Stimulated activated CD4-positive, alpha-beta T cell treated with anti-CD3 and anti-CD28 coated beads, TNF-alpha, amount 100 ng/mL, for 24 hours (primary cell): ENCODE measurements around the gene IYD.
A peak's percentile ranks its signal among the peaks of the same experiment; 100 is the strongest.

Experiments
- DNase-seq, 3 experiments: peaks; one replicate each; pipeline ENCODE4 v3.0.0-alpha.2; 2020; ENCODE audit warnings: low read depth in 3 of 3

IYD gene

DNA sequence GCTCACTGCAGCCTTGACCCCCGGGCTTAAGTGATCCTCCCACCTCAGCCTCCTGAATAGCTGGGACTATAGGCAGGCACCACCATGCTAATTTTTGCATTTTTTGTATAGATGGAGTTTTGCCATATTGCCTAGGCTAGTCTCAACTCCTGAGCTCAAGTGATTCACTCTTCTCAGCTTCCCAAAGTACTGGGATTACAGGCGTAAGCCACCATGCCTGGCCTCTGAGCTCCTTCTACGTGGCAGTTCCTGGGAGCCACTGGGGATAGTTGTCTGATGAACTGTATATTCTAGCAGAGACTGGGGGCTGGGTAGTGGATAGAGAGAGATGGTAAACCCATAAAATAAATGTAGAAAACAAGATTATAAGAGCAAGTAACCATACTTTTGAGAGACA, 26.1 kb downstream of the IYD start:
- DNase-seq, result no peak

DNA sequence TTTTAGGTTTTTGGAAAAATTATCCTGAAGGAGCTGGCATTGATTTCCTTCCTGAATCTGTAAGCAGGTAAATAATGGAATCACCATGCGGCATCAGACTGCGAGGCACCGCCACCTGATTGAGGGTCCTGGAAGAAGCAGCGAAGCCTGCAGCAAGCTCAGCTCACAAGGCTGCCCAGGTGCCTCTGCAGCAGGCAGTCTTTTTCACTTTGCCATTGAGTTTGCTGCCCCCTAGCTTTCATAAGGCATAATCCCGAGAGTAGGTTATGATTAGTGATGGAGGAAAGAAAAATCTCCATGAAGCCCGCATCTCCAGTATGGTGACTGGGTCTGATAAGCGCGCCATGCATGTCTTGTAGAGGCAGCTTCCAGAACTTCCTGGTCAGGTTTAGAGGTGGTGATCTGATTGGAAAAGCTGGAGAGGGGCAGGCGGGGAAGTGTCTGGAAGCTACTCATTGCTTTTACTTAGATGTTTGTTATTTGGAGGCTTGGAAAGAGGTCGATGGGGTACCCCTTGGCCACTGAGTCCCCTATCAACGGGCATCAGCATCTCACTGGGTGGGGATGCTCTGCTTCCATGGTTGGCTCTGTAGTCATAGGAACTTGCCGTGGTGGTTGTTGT, 26.7 kb downstream of the IYD start:
- peak in 1 of 3 experiments; percentile 7 for DNase-seq

DNA sequence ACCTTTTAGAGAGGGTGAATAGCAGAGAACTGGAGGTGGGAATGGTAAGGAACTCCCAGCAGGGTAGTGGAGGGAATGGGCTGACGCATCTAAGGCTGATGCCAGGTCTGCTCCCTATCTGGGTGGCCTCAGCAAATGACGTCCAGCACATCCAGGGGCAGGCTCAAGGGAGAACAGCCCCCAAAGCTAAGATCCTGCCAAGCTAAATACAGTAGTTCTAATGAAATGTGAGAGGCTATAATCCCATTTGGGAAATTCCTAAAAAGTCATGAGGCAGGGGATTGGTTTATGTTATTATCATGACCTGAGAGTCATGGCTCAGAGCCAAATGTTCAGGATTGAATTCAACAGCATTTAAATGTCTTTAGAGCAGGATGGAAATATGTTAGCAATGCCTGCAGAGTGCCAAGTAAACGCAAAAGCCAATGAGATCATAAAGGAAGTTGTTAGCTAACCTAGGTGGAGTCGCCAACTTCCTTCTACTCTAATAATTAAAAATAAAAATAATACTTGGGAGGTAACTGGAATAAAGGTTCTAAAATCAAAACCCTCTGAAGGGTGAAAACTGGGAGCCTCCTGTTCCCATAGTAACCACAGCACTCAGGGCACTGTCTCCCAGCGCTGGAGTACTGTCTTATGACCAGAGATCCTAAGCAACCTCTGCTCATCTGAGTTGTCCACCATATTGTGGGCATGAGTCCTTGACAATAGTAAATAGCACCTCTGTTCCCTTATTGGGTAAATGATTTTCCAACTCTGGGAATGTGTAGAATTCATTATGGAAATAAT, 34.8 kb downstream of the IYD start:
- no peak for DNase-seq

DNA sequence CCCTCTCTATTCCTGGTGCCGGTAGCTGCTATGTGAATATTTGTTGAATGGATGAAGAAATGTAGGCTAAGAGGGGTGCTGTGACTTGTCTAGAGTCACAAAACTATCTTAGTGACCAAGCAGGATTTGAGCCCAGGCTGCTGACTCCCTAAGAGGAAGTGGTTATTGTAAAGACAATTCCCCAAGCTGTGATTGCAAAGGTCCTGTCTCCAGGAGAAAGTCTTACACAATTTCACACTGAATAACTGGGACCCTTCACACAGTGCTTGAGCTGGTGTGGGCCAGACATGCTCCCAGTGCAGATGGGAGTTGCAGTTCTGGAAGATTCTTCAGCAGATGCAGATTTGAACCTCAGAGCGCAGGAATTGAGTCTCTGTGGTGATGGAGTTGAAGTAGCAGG, 38.1 kb downstream of the IYD start:
- no peak for DNase-seq

DNA sequence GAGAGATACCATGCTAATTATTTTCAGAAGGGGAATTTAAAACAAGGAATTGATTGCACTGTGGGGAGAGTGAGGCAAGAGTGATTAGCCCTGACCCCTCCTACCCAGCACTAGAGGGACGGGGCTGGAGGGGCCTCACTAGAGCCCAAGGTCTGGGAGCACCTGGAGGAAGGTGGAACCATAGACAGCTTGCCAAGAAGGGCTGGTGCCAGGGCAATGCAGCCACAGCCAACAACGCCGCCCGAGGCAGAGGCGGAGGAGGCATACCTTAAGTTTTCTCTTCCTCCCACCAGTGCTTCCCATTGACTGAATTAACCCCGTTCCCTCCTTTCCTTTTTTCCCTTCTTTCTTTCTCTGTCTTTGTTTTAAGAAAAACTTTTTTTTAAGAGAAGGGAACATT, 40.0 kb downstream of the IYD start:
- DNase-seq, result no peak

DNA sequence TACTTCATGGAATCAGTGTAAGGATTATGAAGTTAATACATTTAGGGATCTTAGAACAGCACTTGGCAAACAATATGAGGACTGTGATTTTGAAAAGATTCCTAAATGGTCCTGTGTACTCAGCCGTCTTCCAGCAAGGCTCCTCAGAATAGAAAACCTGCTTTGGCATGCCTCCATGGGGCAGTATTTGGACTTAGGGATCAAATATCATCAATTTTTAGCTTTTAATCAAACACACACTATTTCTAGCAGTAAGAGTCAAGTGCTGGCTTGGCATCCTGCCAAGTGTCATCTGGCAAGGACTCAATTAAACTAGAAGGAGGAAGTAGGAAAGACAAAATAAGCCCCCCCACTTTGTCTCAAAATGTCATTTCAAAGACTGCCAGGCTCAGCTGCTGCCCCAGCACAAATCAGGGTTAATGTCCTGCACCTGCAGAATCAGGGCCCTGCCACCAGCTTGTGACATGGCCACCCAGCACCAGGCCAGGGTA, 40.8 kb downstream of the IYD start:
- no peak for DNase-seq

DNA sequence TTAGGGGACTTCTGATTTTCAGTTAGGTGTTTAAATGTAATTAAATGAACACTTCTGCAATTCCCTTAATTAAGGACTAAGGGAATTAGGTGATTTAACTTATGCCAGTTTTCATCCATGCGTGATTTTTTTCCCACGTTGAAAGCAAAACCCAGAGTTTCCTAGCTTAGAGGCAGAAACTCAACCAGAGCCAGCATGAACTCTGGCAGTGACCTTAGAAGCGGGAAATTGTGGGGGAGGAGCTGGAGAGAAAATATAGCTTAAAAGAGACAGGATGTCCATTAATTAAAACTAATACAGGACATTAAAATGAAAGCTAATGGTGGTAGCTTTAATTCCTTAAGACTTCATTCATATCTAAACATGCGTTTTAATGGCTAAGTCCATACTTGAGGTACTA, 41.6 kb downstream of the IYD start:
- no peak for DNase-seq

DNA sequence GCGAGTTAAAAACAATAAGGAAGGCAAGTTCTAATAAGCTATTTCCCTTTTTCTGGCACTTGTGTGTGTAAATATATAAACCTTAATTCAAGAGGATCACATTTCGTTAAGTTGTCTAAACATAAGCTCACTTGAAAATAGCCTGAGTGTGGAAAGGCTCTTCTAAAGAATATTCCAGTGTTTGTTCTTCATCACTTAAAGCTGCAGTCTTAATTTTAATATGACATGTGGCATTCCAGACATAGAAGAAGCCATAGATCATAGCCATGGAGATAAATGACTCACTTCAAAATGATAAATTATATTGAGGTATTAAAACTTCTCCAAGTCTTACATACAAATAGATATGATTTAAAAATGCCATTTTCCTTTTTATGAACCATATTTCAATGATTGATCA, 42.1 kb downstream of the IYD start:
- no peak for DNase-seq

DNA sequence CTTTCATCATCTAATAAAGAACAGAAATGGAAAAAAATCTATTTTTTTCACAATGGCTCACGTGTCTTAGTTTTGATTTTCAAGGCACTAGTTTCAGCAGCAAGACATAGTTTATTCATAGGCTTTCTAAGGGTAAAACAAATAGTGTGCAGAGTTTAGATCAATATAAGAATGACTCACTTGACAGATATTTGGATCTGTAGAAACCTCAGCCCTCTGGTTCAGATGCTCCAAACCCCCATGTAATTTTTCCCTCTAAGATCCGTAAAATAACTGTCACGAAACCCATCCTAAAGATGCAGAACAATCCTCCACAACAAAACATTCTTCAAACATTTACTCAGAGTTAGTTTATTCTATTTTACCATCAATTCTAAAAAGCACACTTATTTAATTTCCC, 43.4 kb downstream of the IYD start:
- no peak for DNase-seq

DNA sequence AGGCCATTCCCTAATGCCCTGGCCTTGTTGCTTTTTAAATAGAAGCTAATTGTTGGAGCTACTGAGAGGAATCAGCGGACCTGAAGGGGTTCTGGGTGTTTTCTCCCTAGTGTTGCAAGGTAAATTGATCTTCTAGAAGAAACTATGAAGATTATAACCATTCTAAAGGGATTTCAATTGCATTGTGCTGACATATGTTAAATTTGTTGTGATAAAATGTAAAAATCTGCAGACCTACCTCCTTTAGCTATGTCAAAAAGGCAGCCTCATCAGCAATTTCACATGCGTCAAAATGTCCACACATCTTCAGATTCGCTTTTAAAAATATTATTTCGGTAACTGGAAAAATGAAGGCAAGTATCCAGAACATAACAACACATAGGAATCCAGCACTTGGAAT, 44.4 kb downstream of the IYD start:
- DNase-seq, result no peak

DNA sequence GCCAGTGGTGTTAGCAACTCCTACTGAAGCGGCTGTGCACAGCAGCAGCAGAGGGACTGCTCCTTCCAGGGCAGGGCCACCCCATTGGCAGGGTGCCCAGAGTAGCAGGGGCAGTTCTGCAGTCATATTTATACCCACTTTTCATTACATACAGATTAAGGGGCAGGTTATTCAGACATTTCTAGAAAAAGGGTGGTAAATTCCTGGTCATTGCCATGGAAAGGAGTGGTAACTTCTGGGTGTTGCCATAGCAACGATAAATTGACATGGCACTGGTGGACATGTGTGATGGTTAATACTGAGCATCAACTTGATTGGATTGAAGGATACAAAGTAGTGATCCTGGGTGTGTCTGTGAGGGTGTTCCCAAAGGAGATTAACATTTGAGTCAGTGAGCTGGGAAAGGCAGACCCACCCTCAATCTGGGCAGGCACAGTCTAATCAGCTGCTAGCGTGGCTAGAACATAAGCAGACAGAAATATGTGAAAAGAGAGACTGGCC, 45.0 kb downstream of the IYD start:
- DNase-seq, result no peak

DNA sequence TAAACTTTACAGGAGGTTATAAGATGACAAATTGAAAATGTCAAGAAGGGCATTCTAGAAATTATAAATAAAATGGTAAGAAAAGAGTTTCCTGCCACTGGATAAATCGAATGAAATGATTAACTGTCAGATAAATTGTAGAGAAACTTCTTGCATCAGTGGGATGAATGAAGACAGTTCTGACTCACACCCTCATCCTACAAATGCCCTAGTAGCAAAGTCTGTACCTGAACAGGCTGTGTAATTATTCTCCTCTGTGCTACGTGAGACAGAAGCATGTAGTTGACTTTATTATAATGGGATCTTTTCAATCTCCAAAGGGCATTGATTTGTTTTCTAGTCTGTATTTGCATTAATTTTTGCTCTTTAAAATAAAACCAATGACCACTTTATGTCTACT, 47.3 kb downstream of the IYD start:
- DNase-seq, result no peak

DNA sequence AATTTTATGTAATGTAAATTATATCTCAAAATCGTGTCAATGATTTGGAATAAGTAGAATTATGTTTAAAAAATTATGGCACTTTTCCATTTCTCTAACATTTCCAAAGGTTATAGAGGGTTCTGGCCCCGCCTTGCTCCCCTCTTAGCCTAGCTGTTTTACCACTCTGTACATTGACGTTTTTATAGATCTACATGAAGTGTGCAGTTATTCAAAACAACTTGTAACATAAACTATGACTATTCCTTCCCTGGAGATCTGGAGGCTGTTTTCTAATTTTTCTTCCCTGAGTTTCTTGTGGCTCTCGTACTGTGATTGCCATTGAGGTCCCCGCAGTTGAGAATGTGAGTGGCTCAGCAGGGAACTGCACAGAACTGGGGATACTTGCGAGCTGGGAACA, 48.4 kb downstream of the IYD start:
- no peak for DNase-seq

DNA sequence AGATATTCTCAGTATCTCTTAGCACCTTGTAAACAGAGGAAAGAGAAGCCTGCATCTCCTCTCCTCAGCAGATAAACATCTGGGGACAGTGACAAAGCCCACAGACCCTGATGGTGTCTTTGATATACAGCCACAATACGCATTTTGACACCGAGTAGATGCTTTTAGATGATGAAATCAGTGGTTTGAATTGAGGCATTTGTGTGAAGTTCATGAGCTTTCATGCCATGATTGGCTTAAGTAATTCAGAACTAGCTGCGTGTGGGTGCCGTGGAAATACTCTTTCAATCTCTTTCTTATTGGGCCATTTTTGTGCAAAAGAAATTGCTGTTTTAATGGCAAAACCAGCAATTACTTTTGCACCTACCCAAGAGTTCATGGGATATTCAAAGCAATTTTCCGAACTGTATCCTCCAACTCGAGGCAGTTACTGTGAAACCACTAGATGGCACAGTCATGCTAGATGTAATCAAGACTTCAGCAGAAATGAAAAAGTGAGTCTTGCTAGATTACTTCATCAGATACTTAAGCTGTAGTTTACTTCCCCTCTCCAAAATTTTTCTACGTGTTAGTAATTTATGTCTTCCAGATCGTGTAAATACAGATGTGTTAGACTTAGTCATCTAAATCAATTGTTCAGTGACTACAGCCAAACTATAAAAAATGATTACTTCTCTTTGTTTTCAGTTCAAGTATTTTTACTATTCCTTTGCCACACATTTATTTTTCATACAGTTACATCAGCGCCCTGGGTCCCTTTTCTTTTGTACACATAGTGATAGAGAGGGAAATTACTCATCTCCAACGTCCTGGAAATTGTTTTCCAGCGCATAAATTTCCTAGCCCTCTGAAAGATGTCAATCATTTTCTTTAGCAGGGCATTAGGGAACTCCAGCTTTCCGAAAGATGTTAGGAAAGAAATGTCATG, 49.4 kb downstream of the IYD start:
- DNase-seq, result no peak

DNA sequence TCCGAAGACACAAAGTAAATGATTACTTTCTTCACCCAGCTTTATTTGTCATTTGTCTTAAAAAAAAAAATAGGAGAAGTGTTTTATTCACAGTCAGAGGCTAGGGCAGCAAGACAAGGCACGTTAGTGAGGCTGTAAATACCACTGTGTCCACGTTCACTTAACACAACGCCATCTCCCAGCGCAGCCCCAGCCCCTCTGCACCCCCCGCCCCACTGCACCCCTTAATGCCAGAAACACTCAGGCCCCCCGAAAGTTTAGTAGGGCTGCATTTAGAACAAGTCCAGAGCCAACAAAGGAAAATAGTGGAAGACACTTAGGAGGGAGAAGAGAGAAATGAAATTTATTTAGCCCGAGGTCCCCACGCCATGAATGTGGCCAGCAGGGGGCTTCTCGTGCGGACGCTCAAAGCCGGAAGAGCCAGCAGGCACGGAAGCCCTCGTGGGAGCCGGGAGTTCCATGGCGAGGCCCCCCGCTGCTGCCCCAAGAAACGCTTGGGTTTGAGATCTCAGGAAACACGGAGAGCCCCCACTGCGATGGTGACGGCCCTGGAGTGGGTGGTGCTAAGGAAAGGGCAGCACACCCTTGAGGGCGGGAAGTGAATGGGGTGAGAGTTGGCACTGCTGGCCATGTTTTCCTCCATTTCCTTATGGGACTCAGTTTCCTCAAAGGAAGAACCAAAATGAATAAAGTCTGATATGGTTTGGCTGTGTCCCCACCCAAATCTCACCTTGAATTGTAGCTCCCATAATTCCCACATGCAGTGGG, 50.2 kb downstream of the IYD start:
- DNase-seq, result peak; percentile 16 to 45 (median 20)

DNA sequence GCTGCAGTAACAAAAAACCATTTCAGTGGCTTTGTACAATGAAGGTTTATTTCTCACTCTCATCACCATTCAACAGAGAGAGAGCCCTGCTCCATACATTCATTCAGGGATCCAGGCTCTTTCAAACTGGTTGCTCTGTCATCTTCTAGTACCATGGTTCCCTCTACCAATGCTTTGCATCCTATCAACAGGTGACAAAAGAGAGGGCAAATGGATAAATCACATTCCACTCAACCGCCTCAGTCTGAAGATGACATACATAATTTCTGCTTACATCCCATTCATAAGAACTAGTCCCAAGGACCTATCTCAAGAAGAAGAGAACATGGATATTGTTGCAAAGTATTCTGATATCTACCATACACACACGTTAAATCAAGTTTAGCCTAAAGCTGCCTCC, 51.6 kb downstream of the IYD start:
- no peak for DNase-seq

DNA sequence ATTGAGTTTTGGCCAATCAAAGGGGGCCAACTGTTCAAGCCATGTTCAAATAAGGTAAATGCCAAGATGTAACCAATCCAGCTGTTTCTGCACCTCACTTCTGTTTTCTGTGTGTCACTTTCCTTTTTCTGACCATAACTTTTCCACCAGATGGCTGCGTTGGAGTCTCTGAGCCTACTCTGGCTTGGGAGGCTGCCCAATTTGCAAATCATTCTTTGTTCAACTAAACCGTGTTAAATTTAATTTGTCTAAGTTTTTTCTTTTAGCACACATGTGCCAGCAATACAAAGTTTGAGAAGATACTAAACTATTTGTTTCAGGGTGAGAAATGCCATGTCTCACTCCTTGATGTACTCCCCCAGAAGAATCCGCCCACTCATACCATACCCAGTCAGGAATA, 52.1 kb downstream of the IYD start:
- DNase-seq, result no peak

DNA sequence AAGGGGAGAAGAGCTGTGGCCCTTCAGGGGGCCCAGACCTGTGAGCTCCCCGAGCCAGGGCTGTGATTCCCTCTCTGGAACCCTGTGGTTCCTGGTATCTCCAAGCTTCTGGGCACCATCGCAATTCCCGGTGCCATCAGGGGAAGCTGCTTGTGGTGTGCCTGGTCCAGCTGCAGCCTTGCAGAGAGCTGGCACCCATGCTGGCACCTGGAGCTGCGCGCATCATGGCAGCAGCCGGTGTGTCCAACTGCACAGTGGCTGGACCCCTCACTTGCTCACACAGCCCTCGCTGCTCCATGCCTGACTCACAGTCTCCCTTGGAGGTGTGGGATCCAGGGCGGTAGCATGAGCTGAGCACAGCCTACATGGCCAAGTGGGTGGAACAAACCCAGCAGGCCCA, 56.7 kb downstream of the IYD start:
- no peak for DNase-seq

DNA sequence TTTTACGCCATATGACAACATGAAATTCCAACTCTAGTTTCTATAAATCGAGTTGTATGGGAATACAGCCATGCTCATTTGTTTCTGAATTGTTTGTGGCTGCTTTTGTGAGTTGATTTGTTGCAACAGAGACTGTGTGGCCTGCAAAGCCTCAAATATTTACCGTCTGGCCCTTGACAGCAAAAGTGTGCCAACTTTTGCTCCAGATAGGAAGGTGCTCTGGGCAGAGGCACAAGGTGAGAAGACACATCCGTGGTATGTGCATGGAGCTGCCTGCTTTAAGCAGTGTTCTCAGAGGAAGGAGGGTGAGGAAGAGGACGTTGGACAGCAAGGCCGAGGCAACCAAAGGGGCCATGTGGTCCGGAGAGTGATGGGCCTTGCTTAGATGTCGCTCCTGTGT, 57.4 kb downstream of the IYD start:
- DNase-seq, result no peak

DNA sequence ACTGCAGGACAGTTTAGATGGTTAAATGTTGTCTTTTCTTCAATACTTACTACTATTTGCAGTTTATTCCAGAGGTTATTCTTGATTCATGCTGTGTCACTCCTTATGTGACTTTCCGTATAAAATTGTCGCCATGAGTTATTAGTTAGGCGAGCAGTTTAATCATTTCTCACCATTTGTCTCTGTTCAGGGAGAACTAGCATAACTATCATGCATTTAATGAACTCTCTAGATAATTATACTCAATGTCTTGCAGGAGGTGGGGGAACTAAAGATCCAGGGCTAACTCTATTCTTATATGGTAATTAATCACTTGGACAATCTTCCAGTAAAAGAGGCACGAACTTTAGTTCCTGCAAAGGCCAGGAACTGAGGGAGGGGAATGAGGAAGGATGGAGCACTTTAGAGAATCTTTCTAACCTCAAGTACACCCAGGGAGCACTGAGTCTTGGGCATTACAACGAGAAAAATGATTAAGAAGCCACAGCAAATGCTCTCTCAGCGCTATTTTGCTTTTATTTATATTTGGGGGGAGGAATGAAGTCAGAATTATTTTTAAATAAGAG, 58.3 kb downstream of the IYD start:
- no peak for DNase-seq

DNA sequence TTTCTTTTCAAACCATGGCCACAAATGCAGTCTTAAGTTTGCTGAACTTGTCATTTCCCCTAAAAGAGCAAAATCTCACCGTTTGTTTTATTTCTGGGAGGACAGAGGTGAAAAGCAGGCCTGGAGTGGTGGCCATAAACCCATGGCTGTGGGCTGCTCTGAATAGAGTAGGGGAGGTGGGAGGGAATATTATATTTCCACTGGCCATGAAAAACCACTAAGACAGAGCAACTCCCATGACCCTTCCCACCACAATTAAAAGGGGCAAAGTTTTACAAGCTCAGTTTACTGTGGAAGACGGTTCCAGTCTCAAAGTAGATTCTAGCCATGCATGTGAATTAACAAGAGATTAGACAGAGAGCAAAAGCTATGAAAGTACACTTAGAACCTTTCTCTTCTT, 59.0 kb downstream of the IYD start:
- DNase-seq, result no peak
